ENCODE measurements around the gene MBTPS1. TPM values are rescaled to one million over a fixed set of nuclear protein-coding genes. Genes with fewer than 3 reads are reported as not detected.

The MBTPS1 gene
- total and polyA plus RNA-seq, 9 of the 15 experiments (the other 6 are each of a cell fraction or from before 2014, with no cell fraction given) = 2.8 to 57.6 (median 43.8) TPM

- TF ChIP-seq ZNF609 (CRISPR knock-in tag; IDR thresholded peaks at IDR 0.05; ENCODE audit: borderline replicate concordance) (no peak), ZSCAN29 (IDR thresholded peaks at IDR 0.05) (no peak), KLF16 (IDR thresholded peaks at IDR 0.05) (no peak), ZKSCAN3 (CRISPR knock-in tag; IDR thresholded peaks at IDR 0.05) (no peak)
These were observed 21.3 kb downstream of the MBTPS1 start (continued) for GRCh38 chr16:84095466-84095865.

- DNase-seq (ENCODE audit: extremely low read depth in 1 of 4, low spot score in 3 of 4) (no peak), FAIRE-seq (no peak), ATAC-seq (no peak)
- Histone ChIP-seq H3K27me3 (ENCODE audit: control insufficient read depth in 2 of 2, insufficient read depth in 2 of 2, low read length in 2 of 2) (no peaks in the 10 kb centered on the region), H3K4me3 (no peak overlapping the region), H3K9me3 (replicated peaks; ENCODE audit: control insufficient read depth, insufficient read depth, low read depth, low read length) (no peaks in the 10 kb centered on the region), H3K27ac (ENCODE audit: extremely low read depth, low read depth, low read length) (no peak overlapping the region), H3K9me1 (ENCODE audit: control insufficient read depth, insufficient read depth, low read length) (no peaks in the 10 kb centered on the region), H3K36me3 (ENCODE audit: control insufficient read depth, insufficient read depth, low read length) (peaks cover 94% of the 10 kb centered on the region), H2AFZ (ENCODE audit: low read depth, low read length) (no peak overlapping the region), H3K4me1 (replicated peaks in 1 of 2; ENCODE audit: control insufficient read depth in 2 of 2, insufficient read depth in 2 of 2, low read length in 2 of 2) (no peaks in the 10 kb centered on the region; a peak in 1 of 5 replicates), H3K9ac (ENCODE audit: insufficient read depth in 1 of 2, low read depth in 2 of 2, low read length in 2 of 2) (no peak overlapping the region), H3K4me2 (ENCODE audit: insufficient read depth, low read length) (no peak overlapping the region), H4K20me1 (replicated peaks; ENCODE audit: control insufficient read depth, insufficient read depth, low read length) (no peaks in the 10 kb centered on the region), H3K79me2 (ENCODE audit: control insufficient read depth, insufficient read depth, low read length) (no peaks in the 10 kb centered on the region)
- in situ Hi-C loops (cut with MboI) = no loop called here
- ChIA-PET CTCF (ENCODE audit: low intra/inter-chr PET ratio) (no interaction called here), POLR2A (interaction anchor here (0.5 to 1.4 kb wide), 2 partner anchors 20 to 177 kb away, joined by 3 read pairs; no protein-coding TSS in a partner anchor)
- WGBS (ENCODE audit: insufficient coverage, low coverage, missing lambda C conversion rate) = 97% methylated on average over 4 of the region's 4 CpGs
- TF ChIP-seq ZNF740 (CRISPR knock-in tag; IDR thresholded peaks at IDR 0.05) = no peak
- TF ChIP-seq ZNF740 (tag; IDR thresholded peaks at IDR 0.05) = no peak
- no TSS peak for BruUV-seq (replicated peaks)
- intact Hi-C loops (cut with micrococcal nuclease) = no loop called here
These were observed 22.9 kb downstream of the MBTPS1 start for GRCh38 chr16:84093879-84094270.
